GM19240 (cell line): Measurements from ENCODE around the gene TSEN34.
A peak's percentile ranks its signal among the peaks of the same experiment; 100 is the strongest.
"Not testable (repeated sequence)": the region's sequence is repeated elsewhere in the genome, so short reads cannot be mapped to it uniquely, and the experiment has no call there.

Experiments
- DNase-seq: peaks from one replicate; pipeline ENCODE4 v3.0.0; 2011; ENCODE audit warnings: low spot score; ENCODE audit not compliant: insufficient read length

The TSEN34 gene

GRCh38 chr19:54160854-54161253 is 30.3 kb upstream of the TSEN34 start:
- no peak for DNase-seq

- DNase-seq = peak; percentile 55
Measured at GRCh38 chr19:54162241-54162805, 28.8 kb upstream of the TSEN34 start.

- no peak for DNase-seq
Measured at GRCh38 chr19:54162884-54163283, 28.2 kb upstream of the TSEN34 start.

GRCh38 chr19:54164369-54165068 is 26.6 kb upstream of the TSEN34 start:
- no peak for DNase-seq

DNA sequence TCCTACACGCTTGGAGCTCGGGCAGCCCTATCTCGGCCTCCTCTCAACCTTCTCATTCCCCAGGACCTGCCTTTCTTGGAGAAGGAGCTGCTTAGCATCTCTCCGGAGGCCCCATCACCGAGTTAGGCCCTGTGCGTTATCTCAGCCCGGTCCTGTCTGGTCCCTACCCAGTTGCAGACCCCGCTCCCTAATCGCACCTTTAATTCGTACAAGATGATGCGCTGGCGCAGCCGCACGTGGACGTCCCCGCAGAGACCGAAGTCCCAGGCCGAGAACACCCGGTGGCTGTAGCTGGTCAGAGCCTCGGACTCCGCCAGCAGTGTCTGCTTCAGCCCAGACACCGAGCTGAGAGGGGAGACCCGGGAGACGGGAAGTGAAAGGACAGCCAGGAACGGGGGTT is 25.9 kb upstream of the TSEN34 start:
- no peak for DNase-seq

DNA sequence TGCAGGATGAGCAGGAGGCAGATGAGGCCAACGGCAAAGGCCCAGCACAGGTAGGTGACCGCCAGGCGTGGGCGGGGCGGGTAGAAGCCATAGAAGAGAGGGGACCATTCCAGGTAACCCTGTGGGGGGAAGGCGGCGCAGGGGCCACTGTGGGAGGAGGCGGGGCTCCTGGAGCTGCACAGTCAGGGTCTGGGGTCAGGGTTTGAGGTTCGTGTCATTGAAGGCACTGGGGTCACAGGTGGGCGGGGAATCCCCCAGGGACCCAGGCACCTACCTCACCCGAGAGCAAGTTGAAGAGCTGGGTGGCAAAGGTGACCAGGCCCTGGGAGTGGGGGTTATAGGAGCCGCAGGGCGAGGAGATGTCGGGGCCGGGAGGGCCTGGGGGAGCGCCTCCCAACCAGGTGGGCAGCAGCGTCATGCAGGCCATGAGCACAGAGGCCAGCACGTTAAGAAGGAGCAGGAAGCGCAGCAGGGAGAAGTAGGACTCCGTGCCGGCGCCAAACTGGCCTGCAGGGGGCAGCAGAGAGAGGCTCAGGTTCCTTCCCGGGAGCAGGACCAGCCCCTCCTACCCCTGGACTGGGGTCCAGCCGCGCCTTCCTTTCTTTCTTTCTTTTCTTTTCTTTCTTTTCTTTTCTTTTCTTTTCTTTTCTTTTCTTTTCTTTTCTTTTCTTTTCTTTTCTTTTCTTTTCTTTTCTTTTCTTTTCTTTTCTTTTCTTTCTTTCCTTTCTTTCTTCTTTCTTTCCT is 22.8 kb upstream of the TSEN34 start:
- peak; percentile 95 for DNase-seq

DNA sequence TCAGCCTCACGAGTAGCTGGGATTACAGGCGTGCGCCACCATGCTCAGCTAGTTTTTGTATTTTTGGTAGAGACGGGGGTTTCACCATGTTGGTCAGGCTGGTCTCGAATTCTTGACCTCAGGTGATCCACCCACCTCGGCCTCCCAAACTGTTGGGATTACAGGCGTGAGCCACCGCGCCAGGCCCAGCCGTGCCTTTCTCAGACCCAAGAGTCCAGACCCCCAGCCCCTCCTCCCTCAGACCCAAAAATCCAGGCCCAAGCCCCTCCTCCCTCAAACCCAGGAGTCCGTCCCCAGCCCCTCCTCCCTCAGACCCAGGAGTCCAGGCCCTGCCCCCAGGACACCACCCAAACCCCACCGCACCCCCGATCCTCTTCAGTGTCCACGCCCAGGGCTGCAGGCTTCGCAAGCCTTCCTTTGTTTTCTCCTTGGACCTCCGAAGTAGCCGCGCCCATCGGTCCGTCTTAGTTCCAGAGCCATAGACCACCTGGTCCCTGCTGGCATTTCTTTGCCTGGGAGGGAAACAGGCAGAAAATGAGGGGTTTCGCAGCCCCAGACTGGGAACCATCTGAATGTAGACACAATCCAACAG is 21.9 kb upstream of the TSEN34 start:
- DNase-seq = no peak

- DNase-seq = not testable (repeated sequence)
Measured at GRCh38 chr19:54171736-54172431, 19.2 kb upstream of the TSEN34 start.

DNA sequence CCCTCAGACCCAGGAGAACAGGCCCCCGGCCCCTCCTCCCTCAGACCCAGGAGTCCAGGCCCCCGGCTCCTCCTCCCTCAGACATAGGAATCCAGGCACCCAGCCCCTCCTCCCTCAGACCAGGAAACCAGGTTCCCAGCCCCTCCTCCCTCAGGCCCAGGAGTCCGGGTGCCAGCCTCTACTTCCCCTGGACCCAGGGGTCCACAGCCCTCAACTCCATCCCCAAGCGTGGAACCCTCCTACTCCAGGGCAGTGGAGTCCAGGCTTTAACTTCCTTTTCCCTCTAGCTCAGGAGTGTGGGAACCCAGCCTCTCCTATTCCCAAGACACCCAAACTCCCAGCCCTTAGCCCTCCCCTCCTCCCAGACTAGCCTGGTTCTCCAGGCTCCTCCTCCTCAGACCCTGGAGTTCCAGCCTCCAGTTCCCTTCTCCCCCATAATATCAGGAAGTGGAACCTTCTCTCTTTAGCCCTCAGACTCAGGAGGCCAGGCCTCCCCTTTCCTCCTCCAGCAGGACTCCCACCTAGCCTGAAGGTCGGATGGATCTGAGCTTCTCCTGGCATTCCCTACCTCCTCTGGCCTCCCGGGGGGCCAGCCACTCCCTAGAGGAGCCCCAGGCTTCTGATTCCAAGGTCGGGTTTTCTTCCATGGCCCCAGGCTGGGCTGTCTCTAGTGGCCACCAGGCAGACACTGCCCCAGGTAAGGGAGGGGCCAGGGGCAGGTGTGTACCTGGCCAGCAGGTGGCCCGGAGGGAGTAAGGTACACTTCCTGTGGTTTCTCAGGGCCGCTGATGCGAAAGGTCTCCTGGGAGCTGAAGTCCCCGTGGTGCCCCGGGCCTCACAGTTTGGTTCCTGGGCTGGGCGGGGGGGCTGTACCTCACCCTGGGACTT is 18.4 kb upstream of the TSEN34 start, which contains the start of gene TMC4:
TSS of gene TMC4 (minus strand) at position 690 of the 888 bp plus-strand sequence. CDS start at position 647, 43 bp downstream.
- no peak for DNase-seq

DNA sequence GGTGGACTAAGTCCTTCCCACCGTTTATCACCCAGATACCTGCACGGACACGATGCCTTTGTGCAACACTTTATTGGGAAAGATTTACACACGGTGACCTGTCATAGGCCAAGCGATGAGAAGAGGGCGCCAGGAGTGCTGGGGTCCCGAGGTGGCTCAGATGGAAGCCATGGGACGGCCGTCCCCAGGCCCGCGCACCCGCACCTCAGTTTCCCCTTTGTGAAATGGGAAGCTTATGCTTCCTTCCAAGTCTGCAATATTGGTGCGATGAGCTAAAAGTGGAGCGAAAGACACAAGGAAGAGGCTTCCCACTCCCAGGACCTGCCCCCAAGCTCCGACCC is 17.8 kb upstream of the TSEN34 start:
- no peak for DNase-seq

DNA sequence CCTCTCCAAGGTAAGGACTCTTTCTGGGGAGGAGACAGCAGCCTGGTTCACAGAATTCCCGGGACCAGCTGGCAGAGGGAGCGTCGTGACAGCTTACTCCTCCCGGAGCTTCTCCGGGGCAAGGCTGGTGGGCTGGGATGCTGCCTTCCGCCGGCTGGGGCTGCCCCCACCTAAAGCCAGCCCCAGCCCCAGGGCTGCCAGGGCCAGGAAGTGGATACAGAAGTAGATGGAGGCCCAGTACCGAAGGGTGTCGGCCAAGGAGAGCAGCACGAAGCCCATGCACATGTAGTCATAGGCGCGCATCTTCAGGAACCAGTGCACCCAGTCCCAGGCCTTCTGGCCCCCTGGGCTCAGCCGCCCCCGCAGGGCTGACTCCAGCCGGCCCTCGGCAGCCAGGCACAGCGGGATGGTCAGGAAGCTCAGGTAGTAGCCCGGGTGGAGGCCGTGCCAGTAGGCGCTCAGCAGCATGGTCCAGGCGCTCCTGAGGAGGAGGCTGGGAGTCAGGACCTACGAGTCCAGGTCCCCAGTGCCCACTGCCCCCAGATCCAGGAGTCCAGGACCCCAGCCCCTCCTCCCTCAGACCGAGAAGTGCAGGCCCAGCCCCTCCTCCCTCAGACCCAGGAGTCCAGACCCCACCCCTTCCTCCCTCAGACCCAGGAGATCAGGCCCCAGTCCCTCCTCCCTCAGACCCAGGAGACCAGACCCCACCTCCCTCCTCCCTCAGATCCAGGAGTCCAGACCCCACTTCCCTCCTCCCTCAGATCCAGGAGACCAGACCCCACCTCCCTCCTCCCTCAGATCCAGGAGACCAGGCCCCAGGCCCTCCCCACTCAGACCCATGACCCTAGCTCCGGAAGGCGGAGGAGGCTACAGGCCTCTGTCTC is 16.9 kb upstream of the TSEN34 start:
- DNase-seq = no peak

- no peak for DNase-seq
Measured at GRCh38 chr19:54178581-54179261, 12.4 kb upstream of the TSEN34 start.

DNA sequence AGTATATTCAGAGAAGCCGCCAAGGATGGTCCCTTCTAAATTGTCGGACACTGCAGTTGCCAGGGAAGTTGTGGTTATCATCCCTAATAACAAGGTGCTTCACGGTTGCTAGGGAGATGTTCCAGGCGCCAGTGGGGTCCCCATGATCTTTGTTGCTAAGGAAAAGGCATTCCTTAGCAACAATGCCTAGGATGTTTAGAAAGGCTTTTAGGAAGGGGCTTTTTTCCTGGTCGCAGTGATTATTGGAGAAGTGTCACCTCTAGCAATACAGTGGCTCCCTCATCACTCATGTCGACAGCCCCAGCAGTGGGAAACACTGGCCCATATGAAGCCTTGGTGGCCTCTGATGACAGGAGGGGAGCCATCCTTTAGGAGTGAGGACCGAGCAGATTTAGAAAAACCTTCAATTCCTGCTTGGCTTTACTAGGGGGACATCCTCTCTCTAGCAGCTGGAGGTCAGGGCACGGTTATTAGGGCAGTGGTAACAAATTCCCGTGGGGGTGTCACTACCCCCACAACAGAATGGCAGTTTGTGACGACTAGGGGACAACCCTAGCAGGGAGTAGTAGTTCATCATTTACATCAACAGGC is 11.8 kb upstream of the TSEN34 start:
- DNase-seq = no peak

DNA sequence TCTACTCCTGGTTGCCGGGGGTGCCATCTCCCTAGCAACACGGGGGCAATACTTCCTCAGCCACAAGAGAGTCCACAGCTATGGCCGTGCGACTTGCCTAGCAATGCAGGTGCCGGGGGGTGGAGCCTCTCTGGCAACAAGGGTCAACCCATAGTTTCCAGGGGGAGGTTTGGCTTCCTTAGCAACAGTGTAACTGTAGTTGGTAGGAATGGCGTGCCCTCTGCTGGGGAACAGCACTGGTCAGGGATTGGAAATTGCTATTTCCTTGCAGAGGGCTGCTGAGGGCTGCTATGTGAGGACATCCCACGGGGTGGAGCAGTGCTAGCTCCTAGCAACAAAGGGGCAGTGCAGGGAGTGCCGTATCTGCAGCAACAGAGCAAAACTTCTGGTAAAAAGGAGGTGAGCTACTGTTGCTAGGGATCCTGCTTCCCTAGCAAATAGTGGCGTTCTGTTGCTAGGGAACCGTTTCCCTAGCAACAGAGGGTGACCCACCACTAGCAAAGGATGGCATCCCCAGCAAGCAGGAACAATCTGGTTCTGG is 11.1 kb upstream of the TSEN34 start:
- no peak for DNase-seq

DNA sequence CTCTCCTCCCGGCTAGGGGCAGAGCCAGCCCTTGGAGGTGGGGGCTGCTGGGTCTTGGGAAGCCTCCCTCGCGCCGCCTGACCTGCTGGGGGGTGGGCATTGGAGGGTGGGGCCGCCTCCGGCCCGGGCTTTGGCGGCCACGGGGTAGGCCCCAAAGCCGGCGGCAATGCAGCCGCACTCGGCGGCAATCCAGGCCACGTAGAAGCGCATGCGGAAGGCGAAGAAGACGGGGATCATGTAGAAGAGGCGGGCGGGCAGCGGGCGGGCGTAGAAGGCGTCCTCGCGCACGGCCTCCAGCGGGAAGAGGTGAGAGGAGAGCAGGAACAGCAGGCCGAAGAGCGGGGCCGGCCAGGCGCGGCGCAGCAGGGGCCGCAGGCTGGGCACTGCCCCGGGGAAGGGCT is 10.4 kb upstream of the TSEN34 start:
- no peak for DNase-seq

DNA sequence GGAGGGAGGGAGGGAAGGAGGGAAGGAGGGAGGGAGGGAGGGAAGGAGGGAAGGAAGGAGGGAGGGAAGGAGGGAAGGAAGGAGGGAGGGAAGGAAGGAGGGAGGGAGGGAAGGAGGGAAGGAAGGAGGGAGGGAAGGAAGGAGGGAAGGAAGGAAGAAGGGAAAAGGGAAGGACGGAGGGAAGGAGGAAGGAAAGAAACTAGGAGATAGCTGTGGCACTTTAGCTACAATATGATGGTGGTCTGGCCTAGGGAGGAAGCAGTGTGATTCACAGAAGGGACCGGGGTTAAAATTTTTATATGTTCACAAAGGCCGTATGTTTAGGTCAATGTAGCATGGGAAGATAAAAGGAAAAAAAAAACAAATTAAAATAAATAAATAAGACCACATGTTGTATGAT is 9.2 kb upstream of the TSEN34 start:
- DNase-seq = not testable (repeated sequence)

DNA sequence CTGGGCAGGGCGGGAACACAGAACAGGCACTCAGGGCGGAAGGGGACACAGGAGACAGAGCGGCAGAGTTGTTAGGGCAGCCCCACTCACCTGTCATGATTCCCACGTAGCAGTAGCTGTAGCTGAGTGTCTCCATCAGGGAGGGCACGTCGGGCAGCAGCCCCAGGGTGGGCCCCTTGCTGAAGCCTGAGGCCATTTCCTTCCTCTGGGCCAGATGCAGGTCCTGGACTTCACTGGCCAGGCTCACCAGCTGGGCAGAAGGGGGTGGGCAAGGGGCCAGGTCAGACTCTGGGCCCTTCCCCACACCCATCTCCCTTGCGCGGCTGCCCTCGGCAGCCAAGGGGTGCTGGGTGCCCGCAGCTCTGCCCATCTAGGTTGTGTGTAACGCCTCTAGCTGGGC is 7.7 kb upstream of the TSEN34 start:
- DNase-seq = no peak

DNA sequence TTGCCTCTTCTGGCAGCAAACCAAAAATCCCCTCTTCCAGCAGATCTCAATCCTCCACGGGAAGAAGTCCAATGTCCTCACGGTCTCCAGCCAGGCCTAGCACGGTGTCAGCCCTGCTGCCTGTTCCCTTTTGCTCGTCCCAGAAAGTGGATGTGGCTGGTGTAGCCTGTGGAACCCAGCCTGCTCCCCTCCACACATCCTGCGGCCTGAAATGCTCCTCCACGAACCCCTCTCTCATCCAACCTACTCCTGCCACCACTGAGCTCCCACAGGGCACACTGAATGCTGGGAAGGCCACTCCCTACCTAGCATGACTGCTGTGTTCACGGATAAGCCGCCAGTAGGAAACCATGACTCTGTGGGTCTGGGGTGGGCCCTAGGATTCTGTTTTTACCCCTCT is 4.8 kb upstream of the TSEN34 start:
- no peak for DNase-seq
